SK-N-DZ (cell line): Measurements from ENCODE around the gene PCBP3.
A peak's percentile ranks its signal among the peaks of the same experiment; 100 is the strongest.
"Not testable (repeated sequence)": the region's sequence is repeated elsewhere in the genome, so short reads cannot be mapped to it uniquely, and the experiment has no call there.

Source experiments
- DNase-seq: peaks from one replicate; pipeline ENCODE4 v3.0.0-alpha.2; 2015; ENCODE audit warnings: low spot score

Gene PCBP3

GRCh38 chr21:45635271-45636151, 8.0 kb upstream of the PCBP3 start:
- DNase-seq: no peak

GRCh38 chr21:45636459-45636858, 7.1 kb upstream of the PCBP3 start:
- DNase-seq: no peak

- no peak for DNase-seq
Observed at GRCh38 chr21:45636951-45637646, 6.4 kb upstream of the PCBP3 start.

GRCh38 chr21:45637883-45638282, 5.6 kb upstream of the PCBP3 start:
- DNase-seq: no peak

GRCh38 chr21:45638707-45639106, 4.8 kb upstream of the PCBP3 start:
- no peak for DNase-seq

GRCh38 chr21:45639206-45640000, 4.1 kb upstream of the PCBP3 start:
- no peak for DNase-seq

- DNase-seq: peak; percentile 61
Observed at GRCh38 chr21:45640001-45640887, 3.3 kb upstream of the PCBP3 start.

- peak; percentile 74 for DNase-seq
Observed at GRCh38 chr21:45640888-45641479, 2.5 kb upstream of the PCBP3 start.

GRCh38 chr21:45641480-45642035, 2.0 kb upstream of the PCBP3 start:
- DNase-seq: no peak

- DNase-seq: no peak
Observed at GRCh38 chr21:45642122-45642813, 1.3 kb upstream of the PCBP3 start.

GRCh38 chr21:45644041-45644906, 749 bp downstream of the PCBP3 start:
- no peak for DNase-seq

GRCh38 chr21:45651921-45652320, 8.4 kb downstream of the PCBP3 start:
- no peak for DNase-seq

- DNase-seq: no peak
Observed at GRCh38 chr21:45655124-45655523, 11.6 kb downstream of the PCBP3 start.

- not testable (repeated sequence) for DNase-seq
Observed at GRCh38 chr21:45656114-45656513, 12.6 kb downstream of the PCBP3 start.

- not testable (repeated sequence) for DNase-seq
Observed at GRCh38 chr21:45661913-45662622, 18.5 kb downstream of the PCBP3 start.

GRCh38 chr21:45662623-45663245, 19.2 kb downstream of the PCBP3 start:
- DNase-seq: not testable (repeated sequence)

- no peak for DNase-seq
Observed at GRCh38 chr21:45669382-45669781, 25.9 kb downstream of the PCBP3 start.

- no peak for DNase-seq
Observed at GRCh38 chr21:45670731-45671130, 27.2 kb downstream of the PCBP3 start.
